Neuronal stem cell (in vitro differentiated cells): ENCODE data around the gene SHCBP1.

Experiments
- DNase-seq: peaks from one replicate; pipeline ENCODE4 v3.0.0-alpha.2; 2013; ENCODE audit warnings: low spot score
- H2AFZ ChIP-seq: one replicate; pipeline ENCODE4 v1.6.1; 2013; ENCODE audit warnings: mild to moderate bottlenecking, low read length, inconsistent platforms
- H2AK5ac ChIP-seq: 2 replicates; pipeline ENCODE4 v1.6.1; 2013; ENCODE audit warnings: low read depth, mild to moderate bottlenecking, inconsistent platforms, low read length, moderate library complexity, mixed read lengths
- H2BK120ac ChIP-seq: 2 replicates; pipeline ENCODE4 v1.6.1; 2013; ENCODE audit warnings: low read depth, mild to moderate bottlenecking, inconsistent platforms, low read length, moderate library complexity, mixed read lengths
- H2BK12ac ChIP-seq: one replicate; pipeline ENCODE4 v1.6.1; 2013; ENCODE audit warnings: low read length, inconsistent platforms
- H2BK15ac ChIP-seq: 2 replicates; pipeline ENCODE4 v1.6.1; 2013; ENCODE audit warnings: mild to moderate bottlenecking, low read length, inconsistent platforms, mixed read lengths
- H2BK5ac ChIP-seq: one replicate; pipeline ENCODE4 v1.6.1; 2013; ENCODE audit warnings: inconsistent platforms, mild to moderate bottlenecking, low read length, moderate library complexity
- H3K14ac ChIP-seq: one replicate; pipeline ENCODE4 v1.6.1; 2013; ENCODE audit warnings: low read length, inconsistent platforms
- H3K18ac ChIP-seq: 2 replicates; pipeline ENCODE4 v1.6.1; 2013; ENCODE audit warnings: low read length, inconsistent platforms
- H3K23ac ChIP-seq: 2 replicates; pipeline ENCODE4 v1.6.1; 2013; ENCODE audit warnings: low read depth, mild to moderate bottlenecking, mixed read lengths, low read length, inconsistent platforms; ENCODE audit not compliant: poor library complexity
- H3K27ac ChIP-seq: replicated peaks from 3 replicates; pipeline ENCODE4 v1.5.1; 2013; ENCODE audit warnings: low read length, inconsistent platforms
- H3K27me3 ChIP-seq, 3 experiments: 2 replicates each; pipeline ENCODE4 v1.6.1; 2013; ENCODE audit warnings: low read length in 3 of 3, mild to moderate bottlenecking in 2 of 3, inconsistent platforms in 1 of 3, low read depth in 1 of 3, mixed read lengths in 1 of 3, moderate library complexity in 1 of 3; ENCODE audit not compliant: control insufficient read depth in 3 of 3, insufficient read depth in 3 of 3
- H3K36me3 ChIP-seq, 2 donors: replicated peaks in 1 of 2; 2 replicates each; pipeline ENCODE4 v1.6.1; 2013; ENCODE audit warnings: low read length in 2 of 2; ENCODE audit not compliant: control insufficient read depth in 2 of 2, insufficient read depth in 2 of 2
- H3K4ac ChIP-seq: 2 replicates; pipeline ENCODE4 v1.6.1; 2013; ENCODE audit warnings: inconsistent platforms, mild to moderate bottlenecking, low read length, moderate library complexity
- H3K4me1 ChIP-seq, 2 donors: 1 replicate in 1 of 2; 2 replicates in 1 of 2; pipeline ENCODE4 v1.6.1; 2013; ENCODE audit warnings: low read length in 2 of 2, low read depth in 1 of 2; ENCODE audit not compliant: control insufficient read depth in 2 of 2, insufficient read depth in 1 of 2
- H3K4me2 ChIP-seq: one replicate; pipeline ENCODE4 v1.6.1; 2013; ENCODE audit warnings: mild to moderate bottlenecking, low read length, inconsistent platforms; ENCODE audit not compliant: insufficient read depth, poor library complexity, severe bottlenecking
- H3K4me3 ChIP-seq, 2 donors: 2 replicates each; pipeline ENCODE4 v1.5.1; 2013; ENCODE audit warnings: low read length in 2 of 2, mild to moderate bottlenecking in 2 of 2, inconsistent platforms in 1 of 2, moderate library complexity in 1 of 2
- H3K79me1 ChIP-seq: one replicate; pipeline ENCODE4 v1.6.1; 2013; ENCODE audit warnings: low read depth, mild to moderate bottlenecking, inconsistent platforms, low read length, moderate library complexity
- H3K9ac ChIP-seq: one replicate; pipeline ENCODE4 v1.6.1; 2013; ENCODE audit warnings: mild to moderate bottlenecking, low read depth, low read length, inconsistent platforms; ENCODE audit not compliant: poor library complexity
- H3K9me3 ChIP-seq, 2 donors: replicated peaks in 1 of 2; 2 replicates each; pipeline versions ENCODE3 to v1.6.1; 2013; ENCODE audit warnings: low read length in 2 of 2, mild to moderate bottlenecking in 2 of 2, inconsistent platforms in 1 of 2, low read depth in 1 of 2, mixed read lengths in 1 of 2, moderate library complexity in 1 of 2; ENCODE audit not compliant: control insufficient read depth in 2 of 2, insufficient read depth in 1 of 2
- H4K8ac ChIP-seq: one replicate; pipeline ENCODE4 v1.6.1; 2013; ENCODE audit warnings: low read depth, mild to moderate bottlenecking, inconsistent platforms, low read length, moderate library complexity
- H4K91ac ChIP-seq: one replicate; pipeline ENCODE4 v1.6.1; 2013; ENCODE audit warnings: low read length, low read depth, mild to moderate bottlenecking, inconsistent platforms; ENCODE audit not compliant: poor library complexity
- WGBS, 2 donors: extraction: QIAGEN DNeasy Blood & Tissue Kit; methylation state at CpG; one replicate each; pipeline ENCODE4 v1.1.7; 2013; ENCODE audit warnings: missing lambda C conversion rate in 2 of 2, mixed read lengths in 1 of 2; ENCODE audit not compliant: insufficient read length in 2 of 2, insufficient replicate concordance in 1 of 2; ENCODE audit errors: extremely low coverage in 2 of 2; 5-methylcytosine and 5-hydroxymethylcytosine counted together

Gene SHCBP1

DNA sequence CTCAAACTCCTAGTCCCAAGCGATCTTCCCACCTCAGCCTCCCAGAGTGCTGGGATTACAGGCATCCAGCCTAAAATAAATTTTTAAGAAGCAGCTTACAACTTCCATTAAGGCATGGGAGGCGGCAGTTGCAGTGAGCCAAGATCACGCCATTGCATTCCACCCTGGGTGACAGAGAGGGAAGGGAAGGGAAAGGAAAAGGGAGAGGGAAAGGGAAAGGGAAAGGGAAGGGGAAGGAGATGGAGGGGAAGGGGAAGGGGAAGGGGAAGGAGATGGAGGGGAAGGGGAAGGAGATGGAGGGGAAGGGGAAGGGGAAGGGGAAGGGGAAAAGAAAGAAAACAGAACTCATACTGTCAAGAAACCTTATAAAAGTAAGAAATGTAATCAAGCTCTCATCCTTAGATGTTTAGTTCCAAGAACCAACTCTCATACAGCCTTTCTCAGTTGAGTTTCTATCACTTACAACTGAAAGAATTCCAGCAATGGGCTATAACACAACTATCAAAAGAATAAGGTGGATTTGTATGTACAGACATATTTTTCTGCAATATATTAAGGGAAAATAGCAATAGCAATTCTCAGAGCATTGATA, 43.1 kb downstream of the SHCBP1 start:
- no peak overlapping the region for H2AK5ac ChIP-seq
- H3K14ac ChIP-seq, result no peak overlapping the region
- H3K4me1 ChIP-seq, result no peaks in the 10 kb centered on the region
- H2BK12ac ChIP-seq, result no peak overlapping the region
- H3K23ac ChIP-seq, result no peak overlapping the region
- no peak overlapping the region for H3K27ac ChIP-seq
- peaks cover 0 to 2% (median 0%) of the 10 kb centered on the region in 3 experiments for H3K27me3 ChIP-seq
- H3K9ac ChIP-seq, result no peak overlapping the region
- no peak overlapping the region for H2BK5ac ChIP-seq
- H3K18ac ChIP-seq, result no peak overlapping the region
- DNase-seq, result no peak
- WGBS, 2 donors, result no CpG with 5 or more reads among the region's 3 CpGs
- no peak overlapping the region for H2BK120ac ChIP-seq
- H3K4ac ChIP-seq, result no peak overlapping the region
- H3K36me3 ChIP-seq, result peaks cover 7 to 35% of the 10 kb centered on the region in 2 donors
- H2AFZ ChIP-seq, result no peak overlapping the region
- no peak overlapping the region for H2BK15ac ChIP-seq
- peaks cover 0 to 1% of the 10 kb centered on the region in 2 donors for H3K9me3 ChIP-seq
- no peaks in the 10 kb centered on the region for H3K79me1 ChIP-seq
- no peak overlapping the region for H3K4me3 ChIP-seq
- no peak overlapping the region for H4K91ac ChIP-seq
- no peak overlapping the region for H3K4me2 ChIP-seq
- no peak overlapping the region for H4K8ac ChIP-seq

DNA sequence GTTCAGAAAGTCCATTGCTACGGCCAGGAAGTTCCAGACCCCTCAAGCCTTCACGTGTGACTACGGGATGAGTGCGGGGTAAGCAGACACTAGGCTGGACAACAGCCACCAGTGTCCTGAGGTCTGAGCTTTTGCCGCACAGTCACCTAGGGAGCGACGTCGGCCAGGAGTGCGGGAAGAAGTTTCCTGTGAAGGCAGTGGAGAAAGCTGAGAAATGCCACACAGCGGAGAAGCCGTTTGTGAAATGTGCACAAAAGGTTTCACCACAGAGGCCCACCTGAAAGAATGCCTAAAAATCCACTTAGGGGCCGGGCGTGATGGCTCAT, 47.4 kb downstream of the SHCBP1 start:
- Histone ChIP-seq H3K27me3 (peaks cover 0 to 2% (median 0%) of the 10 kb centered on the region in 3 experiments), H3K27ac (no peak overlapping the region), H3K36me3 (peaks cover 0 to 3% of the 10 kb centered on the region in 2 donors), H4K91ac (no peak overlapping the region), H2AK5ac (no peak overlapping the region), H3K18ac (no peak overlapping the region), H2BK12ac (no peak overlapping the region), H3K9ac (no peak overlapping the region), H3K4me3 (no peak overlapping the region), H2BK5ac (no peak overlapping the region), H3K23ac (no peak overlapping the region), H3K9me3 (peaks cover 5% of the 10 kb centered on the region in 2 donors), H3K14ac (no peak overlapping the region), H3K4me1 (no peaks in the 10 kb centered on the region), H3K4me2 (no peak overlapping the region), H3K79me1 (peaks cover 1% of the 10 kb centered on the region), H2BK120ac (no peak overlapping the region), H3K4ac (no peak overlapping the region), H4K8ac (no peak overlapping the region), H2AFZ (peak overlapping the region; percentile 66), H2BK15ac (no peak overlapping the region)
- no CpG with 5 or more reads among the region's 13 CpGs for WGBS, 2 donors
- no peak for DNase-seq

DNA sequence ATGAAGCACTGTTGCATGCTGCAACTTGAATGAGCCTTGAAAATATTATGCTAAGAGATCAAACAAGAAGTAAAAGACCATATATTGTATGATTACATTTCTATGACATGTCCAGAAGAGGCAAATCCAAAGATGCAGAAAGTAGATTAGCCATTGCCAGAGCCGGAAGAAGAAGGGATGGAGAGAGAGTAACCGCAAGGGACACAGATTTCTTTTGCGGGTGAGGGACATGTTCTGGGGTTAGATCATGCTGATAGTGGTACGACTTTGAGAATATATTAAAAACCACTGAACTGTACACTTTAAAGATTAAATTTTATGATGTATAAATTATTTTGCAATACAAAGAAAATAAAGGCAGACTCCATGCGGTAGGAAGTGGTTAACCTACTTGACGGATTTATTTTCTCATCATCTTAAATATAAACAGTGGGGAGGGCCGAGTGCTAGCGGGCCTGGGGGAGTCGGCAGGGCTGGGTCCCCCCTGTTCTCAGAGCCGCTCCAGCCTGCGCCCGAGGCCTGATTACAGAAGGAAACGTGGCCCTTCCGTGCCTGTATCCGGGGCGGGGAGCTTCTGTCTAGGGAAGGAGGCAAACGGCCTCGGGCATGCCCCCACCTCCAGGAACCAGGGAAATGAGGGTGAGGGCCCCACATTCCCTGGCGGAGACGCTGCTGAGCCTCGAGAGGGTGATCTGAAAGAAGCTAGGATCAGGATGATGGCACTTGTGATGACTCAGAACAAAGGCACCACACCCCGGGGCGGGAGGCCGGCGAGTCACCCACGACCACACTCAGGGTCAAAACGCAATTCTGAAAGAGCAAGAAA, 48.0 kb downstream of the SHCBP1 start:
- Histone ChIP-seq H3K9ac (no peak overlapping the region), H3K4ac (no peak overlapping the region), H2BK120ac (no peak overlapping the region), H4K91ac (no peak overlapping the region), H3K79me1 (peaks cover 1% of the 10 kb centered on the region), H3K4me2 (no peak overlapping the region), H2AFZ (peak overlapping the region; percentile 66), H3K36me3 (no peaks in the 10 kb centered on the region), H3K4me1 (no peaks in the 10 kb centered on the region), H2BK5ac (no peak overlapping the region), H3K14ac (no peak overlapping the region), H2BK12ac (no peak overlapping the region), H2BK15ac (no peak overlapping the region), H3K27me3 (peaks cover 0 to 2% (median 0%) of the 10 kb centered on the region in 3 experiments), H4K8ac (no peak overlapping the region), H3K9me3 (peaks cover 5% of the 10 kb centered on the region in 2 donors), H3K23ac (no peak overlapping the region), H3K4me3 (no peak overlapping the region), H3K27ac (no peak overlapping the region), H2AK5ac (no peak overlapping the region), H3K18ac (no peak overlapping the region)
- no peak for DNase-seq
- WGBS, 2 donors, result no CpG with 5 or more reads among the region's 27 CpGs

GRCh38 chr16:46569231-46569735, 51.9 kb downstream of the SHCBP1 start:
- Histone ChIP-seq H2AK5ac (peak overlapping the region; percentile 70), H3K79me1 (peaks cover 1% of the 10 kb centered on the region), H3K27ac (no peak overlapping the region), H4K91ac (no peak overlapping the region), H3K4ac (no peak overlapping the region), H2BK120ac (no peak overlapping the region), H3K9me3 (peaks cover 3 to 5% of the 10 kb centered on the region in 2 donors), H3K4me1 (no peaks in the 10 kb centered on the region), H2AFZ (no peak overlapping the region), H2BK5ac (no peak overlapping the region), H3K27me3 (peaks cover 0 to 17% (median 0%) of the 10 kb centered on the region in 3 experiments), H2BK15ac (no peak overlapping the region), H3K23ac (peak overlapping the region; percentile 85), H3K14ac (peak overlapping the region; percentile 89), H3K9ac (no peak overlapping the region), H2BK12ac (no peak overlapping the region), H3K4me2 (peak overlapping the region; percentile 18), H4K8ac (no peak overlapping the region), H3K18ac (no peak overlapping the region), H3K36me3 (no peaks in the 10 kb centered on the region), H3K4me3 (peak overlapping the region in 1 of 2 donors; percentile 69)
- no peak for DNase-seq
- no CpG with 5 or more reads among the region's 27 CpGs for WGBS, 2 donors
